Stimulated activated CD4-positive, alpha-beta T cell treated with anti-CD3 and anti-CD28 coated beads, Interleukin-12 subunit alpha, Interleukin-12 subunit beta, amount 100 ng/mL, for 4 hours (primary cell): ENCODE measurements around the gene SEC14L6.

Source experiments
- DNase-seq: peaks from one replicate; pipeline ENCODE4 v3.0.0-alpha.2; 2020

SEC14L6 gene

GRCh38 chr22:30531651-30532608 is 14.6 kb downstream of the SEC14L6 start:
- DNase-seq: no peak

DNA sequence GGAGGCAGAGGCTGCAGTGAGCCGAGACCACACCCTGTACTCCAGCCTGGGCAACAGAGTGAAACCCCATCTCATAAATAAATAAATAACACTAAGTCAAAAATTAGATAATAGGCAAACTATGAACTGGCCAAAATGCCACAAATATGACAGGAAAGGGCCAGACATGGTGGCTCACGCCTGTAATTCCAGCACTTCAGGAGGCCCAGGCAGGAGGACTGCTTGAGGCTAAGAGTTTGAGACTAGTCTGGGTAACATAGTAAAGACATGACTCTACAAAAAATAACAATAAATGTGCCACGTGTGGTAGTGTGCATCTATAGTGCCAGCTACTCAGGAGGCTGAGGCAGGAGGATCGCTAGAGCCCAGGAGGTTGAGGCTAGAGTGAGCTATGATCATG is 19.9 kb downstream of the SEC14L6 start:
- DNase-seq: no peak

DNA sequence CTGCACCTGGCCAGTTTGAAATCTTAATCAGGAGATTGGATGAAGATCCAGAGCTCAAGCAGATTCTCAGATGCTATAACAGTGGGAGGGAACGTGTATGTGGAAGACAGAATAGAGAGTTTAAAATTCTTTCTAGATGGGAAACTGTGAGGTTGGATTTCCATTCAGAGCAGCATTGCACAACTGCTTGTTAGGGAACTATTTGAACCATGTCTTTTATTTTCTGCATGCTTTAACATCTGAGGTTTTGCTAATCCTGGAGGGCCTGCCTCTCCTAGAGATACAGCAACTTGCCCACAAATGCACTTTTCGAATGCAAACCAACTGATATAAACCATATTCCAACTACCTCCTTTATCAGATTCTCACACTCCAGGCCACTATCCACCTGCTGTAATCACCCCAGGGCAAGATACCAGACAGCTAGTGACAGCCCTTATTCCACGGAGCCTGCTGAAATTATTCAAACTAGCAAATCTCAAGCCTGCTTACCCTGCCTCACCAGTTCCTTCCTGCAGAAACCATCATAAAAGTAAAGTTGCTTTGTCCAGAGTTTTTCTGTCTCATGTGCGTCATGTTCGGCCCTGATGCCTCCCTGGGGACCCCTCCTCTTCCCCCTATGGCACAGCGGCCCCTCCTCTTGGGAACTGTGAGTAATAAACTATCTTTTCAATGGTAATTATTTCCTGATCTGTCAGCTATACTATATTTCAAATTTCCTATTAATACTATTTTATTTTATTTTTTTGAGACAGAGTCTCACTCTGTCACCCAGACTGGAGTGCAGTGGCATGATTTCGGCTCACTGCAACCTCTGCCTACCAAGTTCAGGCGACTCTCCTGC is 22.7 kb downstream of the SEC14L6 start:
- no peak for DNase-seq

DNA sequence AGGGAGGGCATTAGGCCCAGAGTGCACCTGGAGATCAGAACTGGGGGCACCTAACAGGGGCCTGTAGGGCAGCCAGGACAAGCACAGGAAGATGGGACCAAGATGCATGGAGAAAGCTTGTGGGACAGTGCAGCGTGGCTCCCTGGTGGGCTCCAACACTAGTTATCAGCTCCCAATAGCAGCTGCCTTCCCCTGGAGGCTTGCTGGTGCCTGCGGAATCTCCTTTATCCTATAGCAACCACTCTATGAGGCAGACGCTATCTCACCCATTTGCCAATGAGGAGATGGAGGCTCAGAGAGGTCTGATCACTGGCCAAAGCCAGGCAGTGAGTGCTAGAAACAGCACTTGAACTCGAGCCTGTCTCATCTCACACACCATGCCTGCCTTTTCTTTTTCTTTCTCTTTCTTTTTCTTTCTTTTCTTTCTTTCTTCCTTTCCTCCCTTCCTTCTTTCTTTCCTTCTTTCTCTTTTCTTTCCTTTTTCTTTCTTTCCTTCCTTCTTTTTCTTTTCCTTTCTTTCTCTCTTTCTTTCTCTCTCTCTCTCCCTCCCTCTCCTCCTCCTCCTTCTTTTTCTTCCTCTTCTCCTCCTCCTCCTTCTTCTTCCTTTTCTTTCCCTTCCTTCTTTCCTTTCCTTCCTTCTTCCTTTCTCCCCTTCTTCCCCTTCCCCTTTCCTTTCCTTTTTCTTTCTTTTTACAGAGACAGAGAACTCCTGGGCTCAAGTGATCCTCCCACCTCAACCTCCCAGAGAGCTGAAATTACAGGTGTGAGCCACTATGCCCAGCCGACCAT is 25.0 kb downstream of the SEC14L6 start:
- DNase-seq: no peak

- DNase-seq: no peak
Measured at GRCh38 chr22:30519842-30520425, 26.6 kb downstream of the SEC14L6 start.

GRCh38 chr22:30516731-30517130 is 29.8 kb downstream of the SEC14L6 start:
- no peak for DNase-seq

- no peak for DNase-seq
Measured at GRCh38 chr22:30516273-30516672, 30.3 kb downstream of the SEC14L6 start.

- no peak for DNase-seq
Measured at GRCh38 chr22:30514252-30514651, 32.3 kb downstream of the SEC14L6 start.

GRCh38 chr22:30513462-30513861 is 33.1 kb downstream of the SEC14L6 start:
- DNase-seq: no peak

DNA sequence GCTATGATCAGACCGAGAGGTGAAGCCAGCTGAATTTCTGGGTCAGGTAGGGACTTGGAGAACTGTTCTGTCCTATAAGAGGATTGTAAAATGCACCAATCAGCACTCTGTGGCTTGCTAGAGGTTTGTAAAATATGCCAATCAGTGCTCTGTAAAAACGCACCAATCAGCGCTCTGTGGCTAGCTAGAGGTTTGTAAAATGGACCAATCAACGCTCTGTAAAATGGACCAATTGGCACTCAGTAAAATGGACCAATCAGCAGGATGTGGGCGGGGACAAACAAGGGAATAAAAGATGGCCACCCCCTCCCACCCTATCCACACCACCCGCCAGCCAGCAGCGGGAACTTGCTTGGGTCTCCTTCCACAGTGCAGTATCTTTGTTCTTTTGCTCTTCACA is 34.6 kb downstream of the SEC14L6 start:
- no peak for DNase-seq

DNA sequence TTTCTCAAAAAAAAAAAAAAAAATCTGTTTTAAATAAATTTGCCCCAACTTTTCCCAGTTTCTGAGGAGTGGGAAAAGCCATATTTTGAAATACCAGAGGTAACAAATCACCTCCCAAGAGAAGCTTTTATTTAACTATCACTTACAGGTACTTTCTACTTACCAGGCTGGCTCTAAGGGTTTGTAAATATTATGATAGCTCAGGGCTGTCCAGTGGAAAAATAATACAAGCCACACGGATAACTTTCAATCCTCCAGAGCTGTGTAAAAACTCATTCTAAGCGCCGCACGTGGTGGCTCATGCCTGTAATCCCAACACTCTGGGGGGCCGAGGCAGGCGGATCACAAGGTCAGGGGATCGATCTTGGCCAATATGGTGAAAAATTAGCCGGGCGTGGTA is 35.4 kb downstream of the SEC14L6 start:
- no peak for DNase-seq

GRCh38 chr22:30508216-30508615 is 38.3 kb downstream of the SEC14L6 start:
- no peak for DNase-seq

- no peak for DNase-seq
Measured at GRCh38 chr22:30507670-30508069, 38.9 kb downstream of the SEC14L6 start.

DNA sequence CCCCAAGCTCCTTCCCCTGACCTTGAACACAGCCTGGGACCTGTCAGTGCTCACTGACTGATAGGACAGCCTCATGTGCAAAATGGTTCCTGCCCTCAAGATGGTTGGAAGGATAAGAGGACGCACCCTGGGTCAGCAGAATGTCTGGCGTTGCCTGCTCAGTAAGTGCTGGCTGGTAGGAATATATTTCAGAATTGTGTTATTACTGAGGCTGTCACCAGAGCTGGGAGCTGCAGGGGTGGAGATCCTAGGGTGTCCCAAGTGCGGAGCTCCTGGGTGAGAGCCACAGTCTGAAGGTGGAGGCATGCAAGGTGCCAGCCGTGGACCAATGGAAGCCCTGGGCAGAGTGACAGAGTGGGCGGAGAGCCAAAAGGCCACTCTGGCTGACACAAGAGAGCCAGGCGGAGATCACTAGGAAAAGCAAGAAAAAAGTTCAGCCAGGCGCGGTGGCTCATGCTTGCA is 40.0 kb downstream of the SEC14L6 start:
- DNase-seq: no peak

GRCh38 chr22:30503551-30503950 is 43.0 kb downstream of the SEC14L6 start:
- DNase-seq: no peak

- no peak for DNase-seq
Measured at GRCh38 chr22:30502911-30503310, 43.6 kb downstream of the SEC14L6 start.

DNA sequence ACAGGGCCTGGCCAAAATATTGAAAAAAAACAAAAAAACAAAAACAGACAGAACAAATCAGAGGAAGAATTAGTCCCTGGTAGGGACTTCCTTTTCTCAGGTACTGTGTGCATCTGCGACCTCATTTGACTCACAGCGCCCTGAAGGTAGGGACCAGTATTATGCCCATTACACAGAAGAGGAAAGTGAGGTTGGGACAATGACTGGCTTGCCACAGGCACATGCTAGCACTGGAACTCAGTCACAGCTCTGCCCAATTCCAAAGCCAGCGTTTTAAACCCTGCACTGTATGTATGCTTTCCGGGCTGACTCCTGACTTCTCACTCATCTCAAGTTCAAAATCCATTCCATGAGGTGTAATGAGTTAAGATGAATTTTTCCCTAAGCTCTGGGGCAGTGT is 44.4 kb downstream of the SEC14L6 start:
- no peak for DNase-seq

- no peak for DNase-seq
Measured at GRCh38 chr22:30500628-30501027, 45.9 kb downstream of the SEC14L6 start.

DNA sequence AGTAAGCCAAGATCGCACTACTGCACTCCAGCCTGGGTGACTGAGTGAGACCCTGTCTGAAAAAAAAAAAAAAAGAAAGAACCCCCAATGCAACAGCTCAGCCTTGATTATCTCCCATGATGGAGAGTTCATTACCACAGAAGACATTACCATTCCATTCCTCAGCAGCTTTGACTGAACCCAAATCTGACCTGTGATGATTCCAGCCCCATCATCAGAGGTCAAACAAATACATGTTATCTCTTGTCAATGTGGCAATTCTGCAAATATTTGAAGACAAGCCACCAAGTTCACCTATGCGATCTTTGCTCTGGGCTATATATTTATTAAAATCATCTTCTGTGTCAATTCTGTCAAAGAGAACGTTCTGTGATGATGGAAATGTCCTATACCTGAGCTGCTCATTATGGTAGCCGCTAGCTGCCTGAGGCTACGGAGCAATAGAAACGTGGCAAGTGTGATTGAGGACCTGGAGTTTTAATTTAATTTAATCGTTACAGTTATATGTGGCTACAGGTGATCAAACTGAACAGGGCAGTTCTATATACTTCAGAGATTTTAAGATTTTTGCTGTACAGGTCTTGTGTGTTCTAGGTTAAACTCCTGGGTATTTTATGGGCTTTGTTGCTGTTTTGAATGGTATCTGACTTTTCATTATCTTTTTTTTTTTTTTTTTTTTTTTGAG is 48.9 kb downstream of the SEC14L6 start:
- DNase-seq: no peak

- DNase-seq: no peak
Measured at GRCh38 chr22:30495041-30495784, 51.3 kb downstream of the SEC14L6 start.

DNA sequence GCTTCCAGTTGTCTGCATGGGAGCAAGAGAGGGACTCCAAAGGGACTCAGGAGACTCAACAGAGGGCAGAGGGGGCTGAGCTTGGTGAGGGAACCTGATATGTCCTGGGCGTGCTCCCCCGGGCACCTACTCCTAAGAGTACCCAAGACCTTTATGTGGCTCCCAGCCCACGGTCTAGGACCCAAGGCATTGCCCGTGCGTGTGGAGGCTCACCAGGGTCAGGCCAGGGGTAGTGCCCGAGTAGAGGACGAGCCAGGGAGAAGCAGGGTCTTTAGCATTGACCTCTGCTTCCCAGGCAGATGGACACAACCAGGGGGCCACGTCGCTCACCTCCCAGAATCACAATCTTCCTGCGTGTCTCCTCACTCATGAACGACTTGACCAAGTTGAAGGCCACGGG is 54.4 kb downstream of the SEC14L6 start:
- no peak for DNase-seq
